GM23338 (cell line): ENCODE data around the gene ADRB2. TPM values are rescaled to one million over a fixed set of nuclear protein-coding genes. Genes with fewer than 3 reads are reported as not detected.

Source experiments
- ATAC-seq: fragments of 200-7000 bp; cut with Tn5 transposase; 3 replicates; pipeline ENCODE4 v1.9.1; 2020
- DNase-seq: peaks from one replicate; pipeline ENCODE4 v3.0.0-alpha.2; 2015; ENCODE audit warnings: low spot score
- H2AFZ ChIP-seq: fragments of 200-600 bp; sonication (generic); 2 replicates; pipeline ENCODE4 v1.8.0; 2016; ENCODE audit warnings: antibody characterized with exemption, mild to moderate bottlenecking, moderate library complexity
- H3F3A ChIP-seq: fragments of 200-600 bp; sonication (generic); replicated peaks from 2 replicates; pipeline ENCODE4 v1.8.0; 2017; ENCODE audit warnings: antibody characterized with exemption, mixed run types, low read depth
- H3K27ac ChIP-seq: fragments of 200-600 bp; sonication (generic); 2 replicates; pipeline ENCODE4 v1.6.1; 2016; ENCODE audit warnings: low read depth
- H3K27me3 ChIP-seq: fragments of 200-600 bp; sonication (generic); 2 replicates; pipeline ENCODE4 v1.8.0; 2016; ENCODE audit warnings: mild to moderate bottlenecking, mixed run types, moderate library complexity; ENCODE audit not compliant: insufficient read depth
- H3K36me3 ChIP-seq: fragments of 200-600 bp; sonication (generic); 2 replicates; pipeline ENCODE4 v1.8.0; 2016; ENCODE audit warnings: mild to moderate bottlenecking; ENCODE audit not compliant: insufficient read depth
- H3K4me1 ChIP-seq: fragments of 200-600 bp; sonication (generic); 2 replicates; pipeline ENCODE4 v1.8.0; 2016; ENCODE audit warnings: mild to moderate bottlenecking, moderate library complexity; ENCODE audit not compliant: insufficient read depth
- H3K4me2 ChIP-seq: fragments of 200-600 bp; sonication (generic); 2 replicates; pipeline ENCODE4 v1.7.1; 2017; ENCODE audit warnings: mixed run types
- H3K4me3 ChIP-seq: fragments of 200-600 bp; sonication (generic); 2 replicates; pipeline ENCODE4 v1.6.1; 2016; ENCODE audit warnings: mixed run types
- H3K79me2 ChIP-seq: fragments of 200-600 bp; sonication (generic); replicated peaks from 2 replicates; pipeline ENCODE4 v1.8.0; 2017; ENCODE audit warnings: mild to moderate bottlenecking; ENCODE audit not compliant: insufficient read depth
- H3K9me2 ChIP-seq: fragments of 200-600 bp; sonication (generic); 2 replicates; pipeline ENCODE4 v1.8.0; 2017; ENCODE audit not compliant: insufficient read depth
- H4K20me1 ChIP-seq: fragments of 200-600 bp; sonication (generic); replicated peaks from 2 replicates; pipeline ENCODE4 v1.8.0; 2017; ENCODE audit warnings: mild to moderate bottlenecking; ENCODE audit not compliant: insufficient read depth
- H3K27ac Mint-ChIP-seq: 2 replicates; pipeline ENCODE4 v1.8.0; 2020; ENCODE audit warnings: inconsistent platforms, mild to moderate bottlenecking, moderate library complexity, mixed read lengths
- H3K27me3 Mint-ChIP-seq: 3 replicates; pipeline ENCODE4 v1.8.0; 2022; ENCODE audit warnings: low read depth, mild to moderate bottlenecking, moderate library complexity, mixed read lengths, inconsistent platforms; ENCODE audit not compliant: insufficient read depth, poor library complexity
- H3K36me3 Mint-ChIP-seq: 3 replicates; pipeline ENCODE4 v1.8.0; 2021; ENCODE audit warnings: low read depth, mild to moderate bottlenecking, inconsistent platforms, moderate library complexity, mixed read lengths
- H3K4me1 Mint-ChIP-seq: 3 replicates; pipeline ENCODE4 v1.8.0; 2020; ENCODE audit warnings: mild to moderate bottlenecking, inconsistent platforms, mixed read lengths
- H3K4me3 Mint-ChIP-seq: 3 replicates; pipeline ENCODE4 v1.8.0; 2021; ENCODE audit warnings: moderate library complexity, mild to moderate bottlenecking, inconsistent platforms, mixed read lengths
- H3K9me3 Mint-ChIP-seq: 3 replicates; pipeline ENCODE4 v1.8.0; 2020; ENCODE audit warnings: moderate library complexity, mild to moderate bottlenecking, inconsistent platforms, mixed read lengths
- CREB1 ChIP-seq: fragments of 250-450 bp; sonication (Bioruptor Pico); IDR thresholded peaks from 2 replicates; pipeline ENCODE4 v1.5.0; 2020; ENCODE audit warnings: low read depth, mild to moderate bottlenecking, moderate library complexity
- CTCF ChIP-seq, 2 experiments: fragments of 200-600 bp in 1 of 2; sonication (generic) in 1 of 2; conservative IDR thresholded peaks; 2 replicates each; pipeline versions ENCODE4 v1.5.1 to v1.6.1; 2016 to 2017; ENCODE audit warnings: antibody characterized with exemption in 2 of 2, low read depth in 2 of 2, mild to moderate bottlenecking in 2 of 2, moderate library complexity in 1 of 2
- ETS1 ChIP-seq: IDR thresholded peaks from 2 replicates; pipeline ENCODE4 v1.6.1; 2016; ENCODE audit warnings: antibody characterized with exemption
- EZH2 ChIP-seq: fragments of 200-600 bp; sonication (generic); IDR thresholded peaks from one replicate; pipeline ENCODE4 v1.8.0; 2017; ENCODE audit warnings: antibody characterized with exemption, mild to moderate bottlenecking, low read depth; ENCODE audit not compliant: unreplicated experiment
- EZH2phosphoT487 ChIP-seq: fragments of 200-600 bp; sonication (generic); IDR thresholded peaks from one replicate; pipeline ENCODE4 v1.8.1; 2018; ENCODE audit warnings: antibody characterized with exemption; ENCODE audit not compliant: unreplicated experiment
- JUNB ChIP-seq: IDR thresholded peaks from one replicate; pipeline ENCODE4 v1.6.1; 2016; ENCODE audit warnings: antibody characterized with exemption; ENCODE audit not compliant: unreplicated experiment
- NANOG ChIP-seq: IDR thresholded peaks from 2 replicates; pipeline ENCODE4 v1.6.1; 2016; ENCODE audit warnings: antibody characterized with exemption, borderline replicate concordance
- POLR2AphosphoS5 ChIP-seq: IDR thresholded peaks from 2 replicates; pipeline ENCODE4 v1.6.1; 2016; ENCODE audit warnings: antibody characterized with exemption, low read depth
- REST ChIP-seq: IDR thresholded peaks from one replicate; pipeline ENCODE4 v1.6.1; 2018; ENCODE audit warnings: antibody characterized with exemption; ENCODE audit not compliant: unreplicated experiment
- STAT1 ChIP-seq: IDR thresholded peaks from one replicate; pipeline ENCODE4 v1.6.1; 2016; ENCODE audit warnings: antibody characterized with exemption; ENCODE audit not compliant: unreplicated experiment
- ZNF114 ChIP-seq: fragments of 250-450 bp; sonication (Bioruptor Pico); IDR thresholded peaks from 2 replicates; pipeline ENCODE4 v1.5.0; 2020; ENCODE audit warnings: mild to moderate bottlenecking, moderate library complexity
- ZNF331 ChIP-seq: fragments of 250-450 bp; sonication (Bioruptor Pico); IDR thresholded peaks from 2 replicates; pipeline ENCODE4 v1.5.0; 2020; ENCODE audit warnings: low read depth, mild to moderate bottlenecking, moderate library complexity
- ZNF462 ChIP-seq: fragments of 250-450 bp; sonication (Bioruptor Pico); IDR thresholded peaks from 2 replicates; pipeline ENCODE4 v1.5.0; 2020; ENCODE audit warnings: mild to moderate bottlenecking, moderate library complexity
- polyA plus RNA-seq: library from polyadenylated mRNA; unstranded; fragments of >200 nt; fragmentation: Nextera tagmentation; extraction: Ambion mirVana; gene quantifications from 2 replicates; pipeline ENCODE4 v1.2.1, GENCODE V29; 2016
- total RNA-seq: library from RNA; depleted of rRNA; stranded (reverse); fragments of >200 nt; shearing (Covaris generic); gene quantifications from 2 replicates; pipeline ENCODE4 v1.2.3, GENCODE V29; 2014

Gene ADRB2
- total and polyA plus RNA-seq, 2 experiments from 2014 or later, result 0.44 to 1.3 TPM

- H3K9me3 Mint-ChIP-seq, result no peaks in the 10 kb centered on the region
- no peak for TF ChIP-seq POLR2AphosphoS5
- no peak for TF ChIP-seq ZNF331
- TF ChIP-seq EZH2phosphoT487, result no peak
- TF ChIP-seq JUNB, result no peak
- no peak for TF ChIP-seq ZNF114 (CRISPR knock-in tag)
- TF ChIP-seq REST, result no peak
- TF ChIP-seq NANOG, result no peak
- TF ChIP-seq CREB1 (CRISPR knock-in tag), result no peak
- TF ChIP-seq CTCF (conservative IDR thresholded peaks at IDR 0.05; ENCODE audit: low read depth in 2 of 2), result no peak
- TF ChIP-seq ETS1, result no peak
- TF ChIP-seq EZH2, result no peak
- TF ChIP-seq ZNF462, result no peak
- TF ChIP-seq STAT1, result no peak
- no peaks in the 10 kb centered on the region for H3K4me1 ChIP-seq
Observed at GRCh38 chr5:148799737-148800527, 26.5 kb upstream of the ADRB2 start.

More at GRCh38 chr5:148799737-148800527, 26.5 kb upstream of the ADRB2 start:
- 0 out of 2 replicates have a peak, but pooled peaks cover 3% of the 10 kb centered on the region for H3K9me2 ChIP-seq
- H3K4me3 ChIP-seq, result no peak overlapping the region
- no peaks in the 10 kb centered on the region for H3K27me3 Mint-ChIP-seq
- no peaks in the 10 kb centered on the region for H3K36me3 ChIP-seq
- DNase-seq (no peak), ATAC-seq (no peak)
- H2AFZ ChIP-seq, result no peak overlapping the region
- H3K4me3 Mint-ChIP-seq, result no peak overlapping the region
- H3K79me2 ChIP-seq, result no peaks in the 10 kb centered on the region
- no peak overlapping the region for H3K27ac Mint-ChIP-seq
- no peak overlapping the region for H3K4me2 ChIP-seq
- no peaks in the 10 kb centered on the region for H3K4me1 Mint-ChIP-seq
- H3K36me3 Mint-ChIP-seq, result no peaks in the 10 kb centered on the region
- no peaks in the 10 kb centered on the region for H3K27me3 ChIP-seq
- H4K20me1 ChIP-seq, result no peaks in the 10 kb centered on the region
- H3F3A ChIP-seq, result no peaks in the 10 kb centered on the region
- H3K27ac ChIP-seq, result no peak overlapping the region
